Right atrium auricular region (tissue), 2 donors: ENCODE data around the gene GGN. TPM values are rescaled to one million over a fixed set of nuclear protein-coding genes. Genes with fewer than 3 reads are reported as not detected.
"Not testable (repeated sequence)": the region's sequence is repeated elsewhere in the genome, so short reads cannot be mapped to it uniquely, and the experiment has no call there.

Experiments used
- DNase-seq: peaks from one replicate; pipeline ENCODE4 v3.0.0-alpha.2; 2019; ENCODE audit warnings: low spot score
- H3K27ac ChIP-seq, 2 donors: fragments of 200-600 bp; sonication (generic); 1 replicate in 1 of 2; 2 replicates in 1 of 2; pipeline ENCODE4 v1.5.1; 2016 to 2019
- H3K27me3 ChIP-seq, 2 donors: fragments of 200-600 bp; sonication (generic); one replicate each; pipeline versions ENCODE4 v1.5.1 to v1.6.0; 2017 to 2019
- H3K36me3 ChIP-seq: fragments of 200-600 bp; sonication (generic); one replicate; pipeline ENCODE4 v1.5.1; 2016
- H3K4me1 ChIP-seq, 2 donors: fragments of 200-600 bp; sonication (generic); one replicate each; pipeline versions ENCODE4 v1.5.1 to v1.6.0; 2017 to 2019
- H3K4me3 ChIP-seq, 2 donors: fragments of 200-600 bp; sonication (generic); 1 replicate in 1 of 2; 2 replicates in 1 of 2; pipeline ENCODE4 v1.5.1; 2017 to 2019; ENCODE audit warnings: mild to moderate bottlenecking in 1 of 2, moderate library complexity in 1 of 2
- H3K9me3 ChIP-seq, 2 donors: fragments of 200-600 bp; sonication (generic); one replicate each; pipeline ENCODE4 v1.5.1; 2019
- CTCF ChIP-seq, 2 donors: fragments of 200-600 bp; sonication (generic); IDR thresholded peaks; one replicate each; pipeline ENCODE4 v1.5.1; 2019; ENCODE audit warnings: antibody characterized with exemption in 2 of 2
- total RNA-seq, 2 donors: library from RNA; depleted of rRNA; stranded (reverse); fragments of >200 nt; gene quantifications; one replicate each; pipeline ENCODE4 v1.1.0, GENCODE V29; 2016

GGN gene
- total RNA-seq, 2 donors from 2014 or later, result 0.37 to 1.3 TPM

- Histone ChIP-seq H3K27me3 (no peaks in the 10 kb centered on the region), H3K27ac (no peak overlapping the region), H3K36me3 (no peaks in the 10 kb centered on the region), H3K4me1 (peaks cover 0 to 7% of the 10 kb centered on the region in 2 donors), H3K4me3 (no peak overlapping the region), H3K9me3 (no peaks in the 10 kb centered on the region)
- no peak for TF ChIP-seq CTCF (IDR thresholded peaks at IDR 0.05)
- no peak for DNase-seq
Measured at GRCh38 chr19:38370299-38370698, 17.5 kb downstream of the GGN start.

GRCh38 chr19:38369584-38369983 lies 18.2 kb downstream of the GGN start:
- TF ChIP-seq CTCF (IDR thresholded peaks at IDR 0.05), result no peak
- Histone ChIP-seq H3K4me1 (peaks cover 0 to 5% of the 10 kb centered on the region in 2 donors), H3K36me3 (no peaks in the 10 kb centered on the region), H3K27me3 (no peaks in the 10 kb centered on the region), H3K4me3 (no peak overlapping the region), H3K9me3 (no peaks in the 10 kb centered on the region), H3K27ac (no peak overlapping the region)
- no peak for DNase-seq

GRCh38 chr19:38367041-38367440 lies 20.8 kb downstream of the GGN start:
- Histone ChIP-seq H3K4me1 (peaks cover 0 to 10% of the 10 kb centered on the region in 2 donors), H3K36me3 (no peaks in the 10 kb centered on the region), H3K9me3 (no peaks in the 10 kb centered on the region), H3K4me3 (no peak overlapping the region), H3K27ac (no peak overlapping the region), H3K27me3 (no peaks in the 10 kb centered on the region)
- DNase-seq, result no peak
- TF ChIP-seq CTCF (IDR thresholded peaks at IDR 0.05), result no peak

- not testable (repeated sequence) for H3K27me3 ChIP-seq, H3K36me3 ChIP-seq, DNase-seq, H3K27ac ChIP-seq, H3K9me3 ChIP-seq
- Histone ChIP-seq H3K4me1 (peaks cover 0 to 21% of the 10 kb centered on the region in 2 donors), H3K4me3 (peak overlapping the region in 1 of 2 donors; percentile 64)
Measured at GRCh38 chr19:38362946-38363688, 24.7 kb downstream of the GGN start.

GRCh38 chr19:38362076-38362945 lies 25.5 kb downstream of the GGN start:
- Histone ChIP-seq H3K4me1 (peaks cover 0 to 21% of the 10 kb centered on the region in 2 donors), H3K27ac (peak overlapping the region; percentile 9 to 32), H3K36me3 (no peaks in the 10 kb centered on the region), H3K27me3 (no peaks in the 10 kb centered on the region), H3K4me3 (peak overlapping the region; percentile 43 to 64), H3K9me3 (no peaks in the 10 kb centered on the region)
- no peak for TF ChIP-seq CTCF (IDR thresholded peaks at IDR 0.05)
- DNase-seq, result peak; percentile 70

GRCh38 chr19:38361633-38362075 lies 26.2 kb downstream of the GGN start:
- no peak for TF ChIP-seq CTCF (IDR thresholded peaks at IDR 0.05)

More at GRCh38 chr19:38361633-38362075, 26.2 kb downstream of the GGN start:
- peak overlapping the region in 1 of 2 donors; percentile 32 for H3K27ac ChIP-seq
- peaks cover 0 to 21% of the 10 kb centered on the region in 2 donors for H3K4me1 ChIP-seq
- H3K27me3 ChIP-seq, result no peaks in the 10 kb centered on the region
- H3K9me3 ChIP-seq, result no peaks in the 10 kb centered on the region
- peak; percentile 65 for DNase-seq
- no peaks in the 10 kb centered on the region for H3K36me3 ChIP-seq
- H3K4me3 ChIP-seq, result peak overlapping the region; percentile 43 to 64
